Measurements from ENCODE around the gene PHKB. TPM values are rescaled to one million over a fixed set of nuclear protein-coding genes. Genes with fewer than 3 reads are reported as not detected.
A peak's percentile ranks its signal among the peaks of the same experiment; 100 is the strongest.

Gene PHKB
- polyA plus RNA-seq, 1 donor from 2014 or later: 99.5 TPM

DNA sequence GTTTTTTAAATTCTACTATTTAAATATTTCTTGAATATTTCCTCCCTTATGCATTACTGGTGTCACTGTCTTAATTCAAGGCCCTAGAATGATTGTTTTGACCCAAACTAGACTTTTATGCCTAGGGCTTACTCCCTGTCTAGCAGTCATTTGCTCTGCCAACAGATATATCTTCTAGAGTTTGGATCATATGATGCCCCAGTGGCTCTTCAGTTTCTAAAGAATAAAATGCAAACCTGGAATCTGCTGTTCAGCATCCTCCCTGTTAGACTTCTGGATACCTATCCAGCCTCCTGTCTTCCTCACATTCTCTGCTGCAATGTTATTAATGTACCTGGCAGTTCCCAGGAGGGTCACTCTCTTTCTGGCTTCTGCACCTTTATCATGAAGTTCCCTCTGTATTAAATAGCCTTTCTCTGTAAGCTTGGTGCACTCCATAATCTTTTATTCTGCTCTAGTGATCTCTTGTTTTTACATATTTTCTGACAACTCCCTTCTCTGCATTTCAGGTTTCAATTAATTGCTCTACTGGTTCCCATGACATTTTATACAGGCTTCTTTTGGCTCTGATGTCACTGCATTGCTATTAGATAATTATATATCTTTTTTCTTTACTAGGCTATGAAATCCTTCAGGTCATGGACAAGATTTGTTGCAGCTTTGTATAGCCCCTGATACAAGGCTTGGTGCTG lies 15.7 kb downstream of the PHKB start:
- peaks cover 4% of the 10 kb centered on the region for H3K36me3 ChIP-seq (ENCODE audit: insufficient read depth, low read length)
- H3K27ac ChIP-seq (ENCODE audit: low read length): peak overlapping the region; percentile 41
- no peaks in the 10 kb centered on the region for H3K9me2 ChIP-seq (ENCODE audit: insufficient read depth, low read length)
- H2AFZ ChIP-seq (ENCODE audit: low read depth, low read length): no peak overlapping the region
- H3K4me2 ChIP-seq (ENCODE audit: low read length): peak overlapping the region; percentile 10
- H4K20me1 ChIP-seq (ENCODE audit: insufficient read depth): no peaks in the 10 kb centered on the region
- TF ChIP-seq MXI1 (conservative IDR thresholded peaks at IDR 0.05; ENCODE audit: poor library complexity, severe bottlenecking): no peak
- TF ChIP-seq REST (IDR thresholded peaks at IDR 0.05; ENCODE audit: borderline replicate concordance): no peak
- no peak for TF ChIP-seq TAF1 (IDR thresholded peaks at IDR 0.05; ENCODE audit: low read depth)
- no peak for TF ChIP-seq SMC3 (conservative IDR thresholded peaks at IDR 0.05; ENCODE audit: poor library complexity)
- no peak for TF ChIP-seq EP300 (conservative IDR thresholded peaks at IDR 0.05; ENCODE audit: poor library complexity, severe bottlenecking)
- TF ChIP-seq, protein P1, sequence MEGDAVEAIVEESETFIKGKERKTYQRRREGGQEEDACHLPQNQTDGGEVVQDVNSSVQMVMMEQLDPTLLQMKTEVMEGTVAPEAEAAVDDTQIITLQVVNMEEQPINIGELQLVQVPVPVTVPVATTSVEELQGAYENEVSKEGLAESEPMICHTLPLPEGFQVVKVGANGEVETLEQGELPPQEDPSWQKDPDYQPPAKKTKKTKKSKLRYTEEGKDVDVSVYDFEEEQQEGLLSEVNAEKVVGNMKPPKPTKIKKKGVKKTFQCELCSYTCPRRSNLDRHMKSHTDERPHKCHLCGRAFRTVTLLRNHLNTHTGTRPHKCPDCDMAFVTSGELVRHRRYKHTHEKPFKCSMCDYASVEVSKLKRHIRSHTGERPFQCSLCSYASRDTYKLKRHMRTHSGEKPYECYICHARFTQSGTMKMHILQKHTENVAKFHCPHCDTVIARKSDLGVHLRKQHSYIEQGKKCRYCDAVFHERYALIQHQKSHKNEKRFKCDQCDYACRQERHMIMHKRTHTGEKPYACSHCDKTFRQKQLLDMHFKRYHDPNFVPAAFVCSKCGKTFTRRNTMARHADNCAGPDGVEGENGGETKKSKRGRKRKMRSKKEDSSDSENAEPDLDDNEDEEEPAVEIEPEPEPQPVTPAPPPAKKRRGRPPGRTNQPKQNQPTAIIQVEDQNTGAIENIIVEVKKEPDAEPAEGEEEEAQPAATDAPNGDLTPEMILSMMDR (IDR thresholded peaks at IDR 0.05; ENCODE audit: poor library complexity, severe bottlenecking): no peak
- no peak for TF ChIP-seq POLR2AphosphoS5 (IDR thresholded peaks at IDR 0.05)
- TF ChIP-seq EZH2 (IDR thresholded peaks at IDR 0.05; ENCODE audit: borderline replicate concordance, insufficient read depth, low read length, poor library complexity, severe bottlenecking): no peak
- TF ChIP-seq RAD21 (conservative IDR thresholded peaks at IDR 0.05): no peak
- no peaks in the 10 kb centered on the region for H3K9me3 ChIP-seq (ENCODE audit: low read length)
- H3K27me3 ChIP-seq (ENCODE audit: insufficient read depth, low read depth, low read length): no peaks in the 10 kb centered on the region
- peak overlapping the region; percentile 14 for H3K4me3 ChIP-seq (ENCODE audit: low read length)
- H3K79me2 ChIP-seq (replicated peaks; ENCODE audit: insufficient read depth, low read length): peaks cover under 1% of the 10 kb centered on the region
- peaks cover 4% of the 10 kb centered on the region for H3F3A ChIP-seq (ENCODE audit: insufficient read depth, low read length, poor library complexity, severe bottlenecking)
- no peak overlapping the region for H3K9ac ChIP-seq (ENCODE audit: low read length)

- H3K79me2 ChIP-seq (replicated peaks; ENCODE audit: insufficient read depth, low read length): no peaks in the 10 kb centered on the region
- H3K9me3 ChIP-seq (ENCODE audit: low read length): no peaks in the 10 kb centered on the region
- peaks cover 4% of the 10 kb centered on the region for H3K36me3 ChIP-seq (ENCODE audit: insufficient read depth, low read length)
- no peak overlapping the region for H2AFZ ChIP-seq (ENCODE audit: low read depth, low read length)
- no peaks in the 10 kb centered on the region for H3K9me2 ChIP-seq (ENCODE audit: insufficient read depth, low read length)
- H3F3A ChIP-seq (ENCODE audit: insufficient read depth, low read length, poor library complexity, severe bottlenecking): peaks cover 4% of the 10 kb centered on the region
- no peak overlapping the region for H3K9ac ChIP-seq (ENCODE audit: low read length)
- TF ChIP-seq EP300 (conservative IDR thresholded peaks at IDR 0.05; ENCODE audit: poor library complexity, severe bottlenecking) (no peak), MXI1 (conservative IDR thresholded peaks at IDR 0.05; ENCODE audit: poor library complexity, severe bottlenecking) (no peak), TAF1 (IDR thresholded peaks at IDR 0.05; ENCODE audit: low read depth) (no peak), SMC3 (conservative IDR thresholded peaks at IDR 0.05; ENCODE audit: poor library complexity) (no peak), RAD21 (conservative IDR thresholded peaks at IDR 0.05) (no peak), POLR2AphosphoS5 (IDR thresholded peaks at IDR 0.05) (no peak), REST (IDR thresholded peaks at IDR 0.05; ENCODE audit: borderline replicate concordance) (no peak), EZH2 (IDR thresholded peaks at IDR 0.05; ENCODE audit: borderline replicate concordance, insufficient read depth, low read length, poor library complexity, severe bottlenecking) (no peak)
- TF ChIP-seq, protein P1 (IDR thresholded peaks at IDR 0.05; ENCODE audit: poor library complexity, severe bottlenecking): no peak
- no peaks in the 10 kb centered on the region for H3K27me3 ChIP-seq (ENCODE audit: insufficient read depth, low read depth, low read length)
- peak overlapping the region; percentile 31 for H3K4me3 ChIP-seq (ENCODE audit: low read length)
- H4K20me1 ChIP-seq (ENCODE audit: insufficient read depth): no peaks in the 10 kb centered on the region
- H3K4me2 ChIP-seq (ENCODE audit: low read length): peak overlapping the region; percentile 44
- peak overlapping the region; percentile 41 for H3K27ac ChIP-seq (ENCODE audit: low read length)
Measured at GRCh38 chr16:47477679-47478078, 16.5 kb downstream of the PHKB start.
